ENCODE results near the gene OR6C75. TPM values are rescaled to one million over a fixed set of nuclear protein-coding genes. Genes with fewer than 3 reads are reported as not detected.

The OR6C75 gene
- not detected in 2 replicates for total RNA-seq

DNA sequence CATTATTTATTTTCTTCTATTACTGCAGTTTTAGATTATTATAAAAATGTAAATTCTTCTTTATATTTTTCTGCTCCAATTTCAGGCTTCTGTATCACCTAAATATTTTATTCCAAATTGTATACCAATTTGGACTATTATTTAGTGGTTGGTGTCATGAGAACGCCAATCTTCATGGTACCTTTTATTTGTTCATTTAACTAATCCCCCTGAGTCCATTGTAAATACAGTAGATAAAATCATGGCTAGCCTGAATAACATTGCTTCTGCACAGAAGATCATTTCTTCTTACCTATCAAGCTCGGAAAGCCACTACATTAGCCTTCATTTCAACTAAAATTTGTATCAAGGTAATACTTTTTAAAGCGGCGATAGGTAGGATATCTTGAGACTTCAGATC, at the start of gene OR6C75:
Gene OR6C75 (plus strand): TSS at position 301 of the 400 bp plus-strand sequence. CDS start 2,136 bp downstream, outside the sequence.

DNA sequence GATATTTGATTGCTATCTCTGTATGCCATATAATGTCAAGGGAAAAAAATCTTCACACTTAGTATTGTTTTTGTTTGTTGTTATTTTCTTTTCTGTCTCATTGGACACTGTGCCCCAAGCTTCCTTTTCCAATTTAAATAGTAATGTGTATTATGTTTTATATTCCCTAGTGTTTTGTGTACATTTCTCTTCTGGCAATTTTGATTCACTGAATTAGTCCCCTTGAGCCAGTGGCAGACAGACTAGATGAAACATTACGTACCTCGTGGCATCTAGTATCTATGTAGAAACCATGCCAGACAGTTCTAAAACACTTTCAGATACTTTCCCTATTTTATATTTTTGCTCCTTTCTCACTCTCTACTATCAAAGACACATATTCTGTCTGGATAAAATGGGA, 48.7 kb upstream of the OR6C75 start, which contains the start of gene OR6C1:
Gene OR6C1 (plus strand): TSS at position 301 of the 400 bp plus-strand sequence. CDS start 6,257 bp downstream, outside the sequence.

GRCh38 chr12:55330446-55330845, 32.3 kb upstream of the OR6C75 start, which contains the start of gene OR6C3:
Gene OR6C3, plus strand, starts transcription at chr12:55330746. Its CDS starts 955 bp downstream, at chr12:55331701.

GRCh38 chr12:55400229-55400628, 37.5 kb downstream of the OR6C75 start, which contains the start of gene OR6C65:
Gene OR6C65, plus strand, starts transcription at chr12:55400529. Its CDS starts 0 bp downstream, at chr12:55400529.

Other genes with a start within 250 kb of the OR6C75 start
- not detected in 2 replicates for gene OR9K2, start 236.6 kb upstream of the OR6C75 start, total RNA-seq
- not detected in 2 replicates for gene OR10A7, start 141.9 kb upstream of the OR6C75 start, total RNA-seq
- not detected in 2 replicates for gene OR6C74, start 118.4 kb upstream of the OR6C75 start, total RNA-seq
- gene OR6C6, start 66.4 kb upstream of the OR6C75 start, total RNA-seq = not detected in 2 replicates
- not detected in 2 replicates for gene OR6C1, start 48.6 kb upstream of the OR6C75 start, total RNA-seq
- gene OR6C3, start 32.2 kb upstream of the OR6C75 start, total RNA-seq = not detected in 2 replicates
- not detected in 2 replicates for gene OR6C65, start 37.6 kb downstream of the OR6C75 start, total RNA-seq
- not detected in 2 replicates for gene OR6C76, start 63.3 kb downstream of the OR6C75 start, total RNA-seq
- gene OR6C2, start 81.1 kb downstream of the OR6C75 start, total RNA-seq = not detected in 2 replicates
- not detected in 2 replicates for gene OR6C70, start 107.2 kb downstream of the OR6C75 start, total RNA-seq
- gene OR6C68, start 129.4 kb downstream of the OR6C75 start, total RNA-seq = not detected in 2 replicates
- gene OR6C4, start 186.6 kb downstream of the OR6C75 start, total RNA-seq = not detected in 2 replicates
- gene OR2AP1, start 209.5 kb downstream of the OR6C75 start, total RNA-seq = not detected in 2 replicates